GM21526 (cell line): ENCODE measurements around the gene CCDC92.
"Not testable (repeated sequence)": the region's sequence is repeated elsewhere in the genome, so short reads cannot be mapped to it uniquely, and the experiment has no call there.

Experiments
- ATAC-seq: cut with Tn5 transposase; IDR thresholded peaks from one replicate; pipeline ENCODE4 v1.9.1; 2021; ENCODE audit warnings: moderate library complexity; ENCODE audit not compliant: unreplicated experiment, low FRiP score

Gene CCDC92

GRCh38 chr12:123950476-123951349 is 21.9 kb downstream of the CCDC92 start:
- ATAC-seq, result no peak

DNA sequence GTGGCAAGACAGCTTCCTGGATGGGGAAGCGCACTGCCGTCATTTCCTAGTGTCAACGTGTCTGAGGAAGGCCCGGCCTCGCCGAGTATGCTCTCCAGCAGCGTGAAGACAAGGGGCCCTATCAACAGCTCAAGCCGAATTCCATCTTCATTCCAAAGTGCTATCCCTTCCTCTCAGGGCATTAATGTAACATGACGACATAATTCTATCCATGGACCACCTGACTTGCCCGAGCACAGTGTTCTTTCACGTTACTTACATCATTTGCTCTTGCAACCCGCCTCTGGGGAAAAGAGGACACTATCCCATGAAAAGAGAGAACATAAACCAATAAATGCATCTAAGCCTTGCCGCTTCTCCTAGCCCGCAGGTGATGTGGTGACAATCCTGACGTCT is 22.9 kb downstream of the CCDC92 start:
- no peak for ATAC-seq

DNA sequence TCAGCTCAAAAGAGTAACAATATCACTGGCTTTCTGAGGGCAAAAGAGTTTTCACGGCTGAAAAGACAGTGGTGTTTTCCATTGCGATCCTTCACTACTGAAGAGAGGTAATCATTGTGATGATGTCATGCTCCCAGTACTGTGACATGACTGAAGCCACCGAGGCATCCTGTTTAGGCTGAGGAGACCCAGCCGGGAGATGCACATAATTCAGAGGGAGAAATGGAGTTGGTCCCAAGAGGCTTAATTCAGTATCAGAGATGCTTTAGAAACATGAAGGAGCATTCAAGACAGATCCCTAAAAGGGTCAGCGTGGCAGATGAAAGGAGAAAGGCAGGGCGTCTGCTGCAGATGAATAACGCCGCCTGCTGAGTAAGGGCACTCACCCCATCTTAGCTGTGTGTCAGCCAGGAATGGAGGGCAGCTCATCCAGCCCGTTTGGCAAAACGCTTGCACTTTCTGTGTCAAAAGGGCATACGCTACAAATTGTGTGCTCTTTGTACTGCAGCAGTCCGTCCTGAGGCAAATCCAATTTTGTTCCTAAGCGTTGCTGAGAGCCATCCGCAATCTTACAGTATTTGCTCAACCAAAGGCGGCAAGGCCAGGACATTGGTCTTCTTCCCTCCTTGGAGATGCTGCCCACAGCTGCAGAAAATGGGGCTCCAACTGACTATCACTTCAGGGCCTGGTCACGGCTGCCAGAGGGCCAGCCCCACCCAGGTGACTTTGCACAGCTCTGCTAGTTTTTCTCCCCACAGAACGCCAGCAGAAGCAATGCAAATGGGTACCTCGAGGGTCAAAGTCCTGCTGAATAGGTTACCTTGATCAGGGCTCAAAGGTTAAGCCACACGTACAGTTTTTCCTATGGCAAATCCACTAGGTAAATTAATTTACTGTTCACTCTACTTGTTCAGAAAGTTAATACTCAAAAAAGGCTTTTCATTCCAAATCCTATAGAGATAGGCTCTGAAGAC is 23.5 kb downstream of the CCDC92 start:
- no peak for ATAC-seq

- ATAC-seq, result no peak
Measured at GRCh38 chr12:123948401-123948795, 24.2 kb downstream of the CCDC92 start.

GRCh38 chr12:123947531-123947930 is 25.1 kb downstream of the CCDC92 start:
- not testable (repeated sequence) for ATAC-seq

DNA sequence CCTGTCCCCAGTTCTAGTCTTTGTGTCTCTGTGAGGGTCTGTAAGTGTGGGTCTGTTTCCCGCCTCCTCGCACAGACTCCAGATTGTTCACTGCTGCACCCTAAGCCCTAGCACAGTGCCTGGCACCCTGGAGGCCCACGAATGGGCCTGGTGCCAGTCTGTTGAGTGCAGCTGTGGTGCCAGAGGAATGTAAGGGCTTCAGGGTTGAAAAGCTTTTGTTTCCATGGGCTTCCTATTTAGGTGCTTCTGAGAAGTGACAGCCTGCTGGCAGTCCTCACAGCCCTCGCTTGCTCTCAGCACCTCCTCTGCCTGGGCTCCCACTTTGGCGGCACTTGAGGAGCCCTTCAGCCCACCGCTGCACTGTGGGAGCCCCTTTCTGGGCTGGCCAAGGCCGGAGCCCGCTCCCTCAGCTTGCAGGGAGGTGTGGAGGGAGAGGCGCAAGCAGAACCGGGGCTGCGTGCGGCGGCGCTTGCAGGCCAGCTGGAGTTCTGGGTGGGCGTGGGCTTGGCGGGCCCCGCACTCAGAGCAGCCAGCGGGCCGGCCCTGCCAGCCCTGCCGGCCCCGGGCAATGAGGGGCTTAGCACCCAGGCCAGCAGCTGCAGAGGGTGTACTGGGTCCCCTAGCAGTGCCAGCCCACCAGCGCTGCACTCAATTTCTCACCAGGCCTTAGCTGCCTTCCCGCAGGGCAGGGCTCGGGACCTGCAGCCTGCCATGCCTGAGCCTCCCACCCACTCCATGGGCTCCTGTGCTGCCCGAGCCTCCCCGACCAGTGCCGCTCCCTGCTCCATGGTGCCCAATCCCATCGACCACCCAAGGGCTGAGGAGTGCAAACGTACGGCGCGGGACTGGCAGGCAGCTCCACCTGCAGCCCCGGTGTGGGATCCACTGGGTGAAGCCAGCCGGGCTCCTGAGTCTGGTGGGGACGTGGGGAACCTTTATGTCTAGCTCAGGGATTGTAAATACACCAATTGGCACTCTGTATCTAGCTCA is 25.8 kb downstream of the CCDC92 start:
- ATAC-seq, result not testable (repeated sequence)

DNA sequence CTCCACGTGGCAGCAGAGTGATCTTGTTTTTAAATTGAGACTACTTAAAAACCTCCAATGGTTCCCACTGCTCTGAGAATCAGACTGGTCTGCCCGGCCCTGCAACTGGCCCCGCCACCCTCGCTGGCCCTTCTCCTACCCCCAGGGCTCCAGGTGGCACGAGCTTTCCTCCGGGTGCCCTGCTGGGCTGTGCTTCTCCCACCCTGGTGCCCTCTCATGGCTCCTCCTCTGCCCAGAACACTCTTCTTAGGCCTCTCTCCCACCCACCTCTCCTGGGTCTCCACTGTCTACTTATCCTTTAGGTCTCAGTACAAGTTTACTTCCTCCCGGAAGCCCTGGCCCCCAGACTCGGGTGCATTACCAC is 26.5 kb downstream of the CCDC92 start:
- ATAC-seq, result no peak

- no peak for ATAC-seq
Measured at GRCh38 chr12:123945287-123946151, 27.1 kb downstream of the CCDC92 start.

DNA sequence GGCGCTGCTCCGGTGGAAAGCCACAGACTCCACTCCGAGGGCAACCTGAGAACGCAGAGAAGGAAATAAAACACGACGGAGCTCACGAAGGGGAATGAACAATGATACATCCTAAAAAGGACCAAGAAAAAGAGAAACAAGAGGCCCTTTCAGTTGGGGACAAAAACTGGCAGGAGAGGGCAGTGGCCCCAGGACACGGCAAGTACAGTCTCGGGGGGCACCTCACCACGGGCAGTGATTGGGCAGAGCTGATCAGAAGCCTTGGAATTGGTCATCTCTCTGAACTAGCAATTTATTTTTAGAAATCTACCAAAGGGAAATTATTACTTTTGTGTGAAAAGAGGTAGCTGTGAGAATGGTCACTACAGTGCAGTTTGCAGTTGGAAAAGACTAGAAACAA is 27.9 kb downstream of the CCDC92 start:
- ATAC-seq, result no peak

DNA sequence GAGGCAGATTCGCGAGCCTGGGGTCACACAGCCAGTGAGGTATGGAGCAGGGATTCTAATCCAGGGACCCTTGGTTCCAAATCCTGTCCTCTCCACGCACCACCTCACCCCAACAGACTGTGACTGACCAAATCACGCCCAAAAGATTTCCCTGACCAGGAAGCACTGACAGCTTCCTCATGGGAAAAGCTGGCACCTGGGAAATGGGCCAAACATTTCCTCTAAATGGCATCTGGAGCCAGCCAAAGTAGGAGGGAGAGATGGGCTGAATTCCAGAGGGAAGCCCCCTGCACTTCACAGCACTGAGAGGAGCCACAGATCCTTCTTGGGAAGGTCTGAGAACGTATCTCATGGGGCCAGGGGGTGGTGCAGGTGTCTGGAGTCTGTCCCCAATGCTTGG is 28.8 kb downstream of the CCDC92 start:
- no peak for ATAC-seq

GRCh38 chr12:123942911-123943648 is 29.6 kb downstream of the CCDC92 start:
- no peak for ATAC-seq

GRCh38 chr12:123942238-123942653 is 30.4 kb downstream of the CCDC92 start:
- ATAC-seq, result no peak

DNA sequence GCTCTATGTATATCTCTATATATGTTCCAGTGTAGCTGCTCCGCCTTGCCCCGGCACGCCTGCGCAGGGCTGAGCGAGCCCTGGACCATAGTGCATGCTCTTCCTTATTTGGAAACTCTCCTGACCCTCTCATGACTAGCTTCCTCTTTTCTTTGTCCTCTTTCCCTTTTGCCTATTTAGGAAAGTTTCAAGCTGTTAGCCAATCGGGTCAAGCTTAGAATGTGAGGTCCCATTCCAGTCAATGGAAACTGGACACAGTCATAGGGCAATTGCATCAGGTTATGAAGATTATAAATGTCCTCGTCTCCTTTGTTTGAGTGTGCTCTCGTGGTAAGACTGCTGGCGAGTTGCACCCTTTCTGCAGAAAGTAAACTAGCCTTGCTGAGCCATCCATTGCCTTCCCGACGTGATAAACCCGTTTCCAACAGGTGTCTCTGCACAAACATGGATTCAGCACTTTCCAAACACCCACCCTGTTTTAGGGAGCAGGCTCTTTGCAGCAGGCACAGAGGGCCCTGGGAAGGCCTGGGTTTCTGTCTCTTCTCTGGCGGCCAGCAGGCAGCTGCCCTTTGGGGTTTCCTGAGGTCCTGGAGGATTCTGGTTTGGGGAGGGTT is 30.9 kb downstream of the CCDC92 start:
- no peak for ATAC-seq

DNA sequence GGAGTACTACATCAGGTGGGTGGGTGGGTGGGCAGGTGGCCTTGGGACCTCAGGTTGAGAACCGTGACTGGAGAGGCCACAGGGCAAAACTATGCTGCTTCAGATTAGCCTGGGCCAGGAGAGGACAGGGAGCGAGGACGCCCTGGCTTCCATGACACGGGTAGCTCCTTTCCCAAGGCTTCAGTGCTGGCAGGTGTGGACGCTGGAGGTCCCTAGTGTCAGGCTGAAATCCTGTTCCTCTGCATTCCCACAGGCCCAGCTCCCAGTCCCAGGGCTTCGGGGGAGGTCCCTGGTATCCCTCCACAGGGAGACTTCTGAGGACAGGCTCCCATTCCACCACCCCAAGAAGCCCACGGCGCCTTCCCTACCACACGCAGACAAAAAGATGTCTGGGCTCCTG is 31.6 kb downstream of the CCDC92 start:
- no peak for ATAC-seq

GRCh38 chr12:123940627-123940966 is 32.0 kb downstream of the CCDC92 start:
- no peak for ATAC-seq

DNA sequence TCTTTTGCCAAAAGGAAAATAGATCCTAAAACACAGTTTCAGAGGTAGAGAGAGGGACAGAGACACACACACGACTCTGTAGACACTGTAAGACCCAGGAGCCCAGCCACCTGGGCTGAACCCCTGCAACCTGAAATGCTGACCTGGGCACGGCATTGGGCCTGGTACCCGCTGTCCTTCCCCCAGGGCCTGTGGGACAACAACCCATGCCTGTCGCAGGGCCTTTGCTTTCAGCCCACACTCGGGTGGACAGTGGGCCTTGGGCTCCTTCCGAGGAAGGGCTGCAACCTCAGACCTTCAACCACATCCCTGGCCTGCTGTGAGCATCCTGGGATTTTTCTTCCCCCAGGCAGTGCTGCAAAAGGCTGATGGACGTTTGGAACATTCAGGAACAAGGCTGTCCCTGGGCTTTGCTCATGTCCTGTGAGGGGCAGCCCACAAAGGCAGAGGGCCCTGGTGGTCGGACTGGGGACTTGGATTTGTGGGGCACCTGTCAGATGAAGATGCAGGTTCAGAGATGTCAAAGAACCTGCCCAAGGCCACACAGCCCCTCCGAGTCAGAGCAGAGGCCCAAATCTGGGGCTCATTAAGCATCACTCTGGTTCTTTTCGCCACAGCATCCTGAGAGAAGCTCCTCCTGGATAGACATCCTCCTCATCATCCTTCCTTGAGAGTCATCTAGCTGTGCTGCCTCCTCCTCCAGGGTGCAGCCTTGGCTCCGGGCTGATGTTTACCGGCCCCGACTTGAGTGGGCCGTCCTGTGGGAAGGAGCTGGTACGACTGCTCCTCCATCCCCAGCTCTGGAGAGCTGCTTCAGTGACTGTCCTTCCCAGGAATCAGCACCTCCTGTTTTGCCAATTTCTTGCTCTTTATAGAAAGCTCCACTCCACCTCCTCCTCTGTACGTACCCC is 32.7 kb downstream of the CCDC92 start:
- ATAC-seq, result no peak
